MCF 10A (cell line): ENCODE measurements around the gene SLC51A. TPM values are rescaled to one million over a fixed set of nuclear protein-coding genes. Genes with fewer than 3 reads are reported as not detected.
A peak's percentile ranks its signal among the peaks of the same experiment; 100 is the strongest.
"Not testable (repeated sequence)": the region's sequence is repeated elsewhere in the genome, so short reads cannot be mapped to it uniquely, and the experiment has no call there.

ENCODE experiments used
- Bru-seq: library from RNA; stranded (reverse); fragments of 400-500 nt; gene quantifications from one replicate; lab custom pipeline; 2021; lab: Mats Ljungman, UMichigan
- BruChase-seq, 2 experiments: library from RNA; stranded (reverse); fragments of 400-500 nt; gene quantifications; one replicate each; lab custom pipeline; 2021; lab: Mats Ljungman, UMichigan
- BruUV-seq: library from RNA; stranded (reverse); fragments of 400-500 nt; replicated peaks from 2 replicates; lab custom pipeline; 2021; lab: Mats Ljungman, UMichigan
- CTCF ChIA-PET: fragments of 300-600 bp; sonication (Branson Sonifier 250); formaldehyde crosslinking; extraction: SDS; loops from one replicate; lab custom pipeline; 2021; ENCODE audit warnings: antibody characterized with exemption, inconsistent platforms; lab: Yijun Ruan, JAX
- POLR2A ChIA-PET: fragments of 300-600, 350-650 bp; sonication (Branson Sonifier 250); formaldehyde crosslinking; extraction: SDS; loops from one replicate; lab custom pipeline; 2020; ENCODE audit warnings: antibody characterized with exemption, inconsistent platforms; lab: Yijun Ruan, JAX
- DNase-seq: peaks from one replicate; pipeline ENCODE4 v3.0.0-alpha.2; 2018; ENCODE audit not compliant: unreplicated experiment
- H3K27ac Mint-ChIP-seq: one replicate; pipeline ENCODE4 v1.8.0; 2022; ENCODE audit warnings: mild to moderate bottlenecking, low read depth, mixed read lengths; ENCODE audit not compliant: unreplicated experiment
- H3K27me3 Mint-ChIP-seq: one replicate; pipeline ENCODE4 v1.8.0; 2022; ENCODE audit warnings: mixed read lengths; ENCODE audit not compliant: insufficient read depth, unreplicated experiment
- H3K36me3 Mint-ChIP-seq: one replicate; pipeline ENCODE4 v1.8.0; 2022; ENCODE audit warnings: mild to moderate bottlenecking, moderate library complexity, mixed read lengths; ENCODE audit not compliant: insufficient read depth, unreplicated experiment
- H3K4me1 Mint-ChIP-seq: one replicate; pipeline ENCODE4 v1.8.0; 2022; ENCODE audit warnings: mixed read lengths; ENCODE audit not compliant: insufficient read depth, unreplicated experiment
- H3K4me3 Mint-ChIP-seq: one replicate; pipeline ENCODE4 v1.8.0; 2022; ENCODE audit warnings: mild to moderate bottlenecking, moderate library complexity, mixed read lengths; ENCODE audit not compliant: unreplicated experiment
- H3K9me3 Mint-ChIP-seq: one replicate; pipeline ENCODE4 v1.8.0; 2022; ENCODE audit warnings: mixed read lengths; ENCODE audit not compliant: unreplicated experiment
- CTCF ChIP-seq: fragments of 200-600 bp; IDR thresholded peaks from one replicate; pipeline ENCODE4 v1.8.0; 2022; ENCODE audit warnings: antibody characterized with exemption, mild to moderate bottlenecking; ENCODE audit not compliant: unreplicated experiment
- intact Hi-C: fragments of 100-400 bp; cut with micrococcal nuclease; formaldehyde crosslinking; loops from 2 replicates; pipeline ENCODE4 v1.14.1; 2022
- long read RNA-seq: library from polyadenylated mRNA; stranded (forward); transcript quantifications from one replicate; pipeline ENCODE4 v2.0.0, GENCODE V29; 2022
- total RNA-seq: library from RNA; stranded (reverse); gene quantifications from 2 replicates; pipeline ENCODE4 v1.2.3, GENCODE V29; 2022

Gene SLC51A
- total RNA-seq (not detected in 2 replicates), Bru-seq, nascent RNA (not detected), BruChase-seq, experiment 1, labeled RNA remaining after a 6-hour chase (not detected), BruChase-seq, experiment 2, labeled RNA remaining after a 2-hour chase (not detected)
- long read RNA-seq, partial matches to known transcripts: 0 of 2 reads
- long read RNA-seq, other reads (novel, unspliced or antisense): 2 of 2 reads

- H3K4me1 Mint-ChIP-seq: peaks cover 7% of the 10 kb centered on the region
- no peak for TF ChIP-seq CTCF
- intact Hi-C loops: no loop called here
- H3K9me3 Mint-ChIP-seq: no peaks in the 10 kb centered on the region
- ChIA-PET CTCF (interaction anchor here (1.3 kb wide), 1 partner anchor 143 kb away, joined by 3 read pairs; no protein-coding TSS in a partner anchor), POLR2A (interaction anchor here (0.7 kb wide), 1 partner anchor 33 kb away, joined by 5 read pairs; no protein-coding TSS in a partner anchor)
- DNase-seq: peak; percentile 41
- no peaks in the 10 kb centered on the region for H3K36me3 Mint-ChIP-seq
- no peak within 1 kb of the TSS for H3K4me3 Mint-ChIP-seq
- peaks cover 11% of the 10 kb centered on the region for H3K27me3 Mint-ChIP-seq
- BruUV-seq: no TSS peak
- no peak within 1 kb of the TSS for H3K27ac Mint-ChIP-seq
These were observed at the start of gene SLC51A for GRCh38 chr3:196216089-196216564. SLC51A (plus strand) TSS chr3:196216534; CDS start chr3:196216713, 179 bp downstream.

GRCh38 chr3:196166741-196167140, 49.6 kb upstream of the SLC51A start:
- DNase-seq: no peak
- CTCF ChIA-PET: interaction anchor here (0.7 to 0.8 kb wide), 2 partner anchors 93 to 94 kb away, joined by 3 read pairs; no protein-coding TSS in a partner anchor
- no peaks in the 10 kb centered on the region for H3K27me3 Mint-ChIP-seq
- no peaks in the 10 kb centered on the region for H3K36me3 Mint-ChIP-seq
- BruUV-seq: no TSS peak
- H3K9me3 Mint-ChIP-seq: no peaks in the 10 kb centered on the region
- no peak for TF ChIP-seq CTCF
- no peaks in the 10 kb centered on the region for H3K4me1 Mint-ChIP-seq
- POLR2A ChIA-PET: no interaction called here
- H3K4me3 Mint-ChIP-seq: no peak overlapping the region
- H3K27ac Mint-ChIP-seq: no peak overlapping the region
- intact Hi-C loops: no loop called here

GRCh38 chr3:196168808-196169391, 47.4 kb upstream of the SLC51A start:
- CTCF ChIA-PET: interaction anchor here (1.6 kb wide), 1 partner anchor 28 kb away, joined by 3 read pairs; no protein-coding TSS in a partner anchor
- peak overlapping the region; percentile 16 for H3K27ac Mint-ChIP-seq
- no peaks in the 10 kb centered on the region for H3K36me3 Mint-ChIP-seq
- POLR2A ChIA-PET: no interaction called here
- H3K27me3 Mint-ChIP-seq: no peaks in the 10 kb centered on the region
- no peaks in the 10 kb centered on the region for H3K9me3 Mint-ChIP-seq
- no TSS peak for BruUV-seq
- intact Hi-C loops: no loop called here
- H3K4me3 Mint-ChIP-seq: no peak overlapping the region
- H3K4me1 Mint-ChIP-seq: no peaks in the 10 kb centered on the region
- peak; percentile 89 for DNase-seq
- TF ChIP-seq CTCF: no peak

- Mint-ChIP-seq H3K4me3 (no peak overlapping the region), H3K27ac (no peak overlapping the region), H3K4me1 (no peaks in the 10 kb centered on the region), H3K36me3 (no peaks in the 10 kb centered on the region), H3K9me3 (no peaks in the 10 kb centered on the region), H3K27me3 (no peaks in the 10 kb centered on the region)
- ChIA-PET POLR2A (interaction anchor here (1.7 kb wide), 1 partner anchor 34 kb away, joined by 4 read pairs; no protein-coding TSS in a partner anchor), CTCF (interaction anchor here (1.6 kb wide), 1 partner anchor 27 kb away, joined by 3 read pairs; no protein-coding TSS in a partner anchor)
- DNase-seq: no peak
- no TSS peak for BruUV-seq
- intact Hi-C loops: no loop called here
- TF ChIP-seq CTCF: no peak
These were observed 46.5 kb upstream of the SLC51A start for GRCh38 chr3:196169836-196170240.

- H3K36me3 Mint-ChIP-seq: not testable (repeated sequence)
These were observed 46.0 kb upstream of the SLC51A start for GRCh38 chr3:196170296-196170695.

More at GRCh38 chr3:196170296-196170695, 46.0 kb upstream of the SLC51A start:
- H3K9me3 Mint-ChIP-seq, H3K27ac Mint-ChIP-seq, BruUV-seq, H3K27me3 Mint-ChIP-seq, H3K4me1 Mint-ChIP-seq, DNase-seq, H3K4me3 Mint-ChIP-seq, intact Hi-C loops: not testable (repeated sequence)
- ChIA-PET CTCF (interaction anchor here (0.6 to 1.6 kb wide), 2 partner anchors 26 to 276 kb away, joined by 3 read pairs; no protein-coding TSS in a partner anchor), POLR2A (interaction anchor here (1.7 kb wide), 1 partner anchor 35 kb away, joined by 4 read pairs; no protein-coding TSS in a partner anchor)
